Hypothalamus (tissue), 51 donors: ENCODE results near the gene IFNGR1.
"Not testable (repeated sequence)": the region's sequence is repeated elsewhere in the genome, so short reads cannot be mapped to it uniquely, and the experiment has no call there.

Experiments used
- DNase-seq, 51 donors: peaks; one replicate each; lab custom pipeline; 2025; lab: John Stamatoyannopoulos, UW

Gene IFNGR1

DNA sequence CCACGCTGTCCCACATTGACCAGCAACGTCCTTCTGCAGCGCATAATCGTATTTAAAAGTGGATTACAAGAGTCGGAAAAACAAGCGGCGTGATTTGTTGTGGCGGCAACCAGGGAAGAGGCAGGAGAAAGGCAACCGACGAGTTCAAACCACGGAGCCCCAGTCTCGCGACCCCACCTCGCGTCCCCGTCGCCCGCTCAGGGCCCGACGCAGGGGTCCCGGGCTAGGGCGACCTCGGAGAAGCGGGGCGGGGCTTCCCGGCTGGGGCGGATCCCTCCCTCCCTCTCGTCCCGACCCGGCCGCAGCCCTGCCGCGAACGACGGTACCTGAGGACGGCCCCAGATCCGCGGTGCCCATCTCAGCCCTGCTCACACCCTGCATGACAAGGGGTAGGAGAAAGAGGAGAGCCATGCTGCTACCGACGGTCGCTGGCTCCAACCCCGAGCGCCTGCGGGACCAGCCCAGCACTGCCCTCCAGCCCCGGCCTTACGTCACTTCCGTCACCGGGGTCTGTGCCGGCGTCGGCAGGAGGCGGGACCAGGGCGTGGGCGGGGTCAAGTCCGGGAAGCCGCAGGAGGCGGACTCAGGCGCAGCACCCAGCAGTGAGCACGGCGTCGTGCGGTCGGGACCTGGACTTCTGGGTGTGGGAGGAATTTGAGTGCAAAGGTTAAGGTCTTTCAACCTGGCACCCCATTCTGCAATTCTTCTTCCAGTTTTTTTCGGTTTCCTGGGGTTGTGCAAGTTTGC is at the start of gene IFNGR1:
Gene IFNGR1 (minus strand): TSS at position 469 of the 747 bp plus-strand sequence. CDS start 58 bp downstream, at position 411.
- peak; percentile 34 to 98 (median 93) for DNase-seq

DNA sequence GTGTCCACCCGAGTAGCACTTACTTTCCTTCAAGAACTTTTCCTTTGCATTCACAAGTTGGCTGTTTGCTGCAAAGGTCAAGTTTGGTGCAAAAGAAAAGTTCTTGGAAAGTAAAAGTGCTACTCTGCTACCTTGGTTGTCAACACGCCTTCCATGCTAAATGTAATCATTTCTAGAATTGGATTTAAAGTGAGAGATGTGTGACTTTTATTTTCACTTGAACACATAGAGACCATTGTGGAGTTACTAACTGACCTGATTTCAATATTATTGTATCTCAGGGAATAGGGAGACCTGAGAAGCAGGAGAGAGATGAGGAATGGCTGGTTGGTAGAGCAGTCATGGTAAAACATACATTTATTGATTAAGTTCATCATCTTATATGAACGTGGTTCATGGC is 49.7 kb upstream of the IFNGR1 start:
- no peak for DNase-seq

DNA sequence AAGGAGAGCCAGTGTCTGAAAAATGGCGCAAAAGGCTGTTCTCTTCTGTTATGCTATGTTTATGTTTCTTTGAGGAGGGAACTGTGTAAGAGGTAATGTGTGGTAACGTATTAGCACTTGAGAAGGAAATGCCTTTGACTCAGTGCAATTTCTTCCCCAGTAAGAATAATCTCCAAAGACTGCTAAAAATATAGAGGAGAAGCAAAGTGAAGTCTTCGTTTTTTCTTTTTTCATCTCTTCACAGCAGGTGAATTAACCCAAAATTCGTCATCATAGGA is 47.1 kb upstream of the IFNGR1 start:
- no peak for DNase-seq

DNA sequence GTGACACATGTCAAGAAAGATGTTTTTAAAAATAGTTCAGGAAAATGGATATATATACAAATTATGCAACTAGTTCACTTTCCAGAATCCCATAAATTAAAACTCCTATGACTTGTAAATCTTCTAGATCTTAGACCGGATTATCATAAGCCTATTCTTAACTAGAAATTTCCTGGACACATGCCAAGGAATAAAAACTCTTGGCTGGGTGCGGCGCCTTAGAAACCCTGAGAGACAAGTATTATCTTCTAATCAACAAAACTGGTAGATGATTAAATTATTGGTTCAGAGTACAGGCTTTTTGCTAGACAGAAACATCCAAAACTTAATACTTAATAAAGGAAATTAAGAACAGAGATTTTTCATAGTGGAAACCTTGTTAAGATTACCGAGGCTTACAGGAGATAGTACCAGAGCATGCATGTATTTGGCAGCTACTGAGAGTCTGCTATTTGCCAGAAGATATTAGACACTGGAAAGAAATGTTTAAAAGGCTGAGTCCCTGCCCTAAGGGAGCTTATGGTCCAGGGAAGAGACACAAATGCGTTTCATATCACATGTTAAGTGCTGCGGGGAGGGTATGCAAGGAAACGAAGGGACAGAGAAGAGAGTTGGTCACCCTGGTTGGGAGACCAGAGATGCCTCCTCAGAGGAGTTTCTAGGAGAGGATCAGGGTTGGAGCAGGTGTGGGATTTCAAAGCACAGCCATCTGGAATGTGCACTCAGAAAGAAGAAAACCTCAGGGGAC is 46.5 kb upstream of the IFNGR1 start:
- DNase-seq = no peak

DNA sequence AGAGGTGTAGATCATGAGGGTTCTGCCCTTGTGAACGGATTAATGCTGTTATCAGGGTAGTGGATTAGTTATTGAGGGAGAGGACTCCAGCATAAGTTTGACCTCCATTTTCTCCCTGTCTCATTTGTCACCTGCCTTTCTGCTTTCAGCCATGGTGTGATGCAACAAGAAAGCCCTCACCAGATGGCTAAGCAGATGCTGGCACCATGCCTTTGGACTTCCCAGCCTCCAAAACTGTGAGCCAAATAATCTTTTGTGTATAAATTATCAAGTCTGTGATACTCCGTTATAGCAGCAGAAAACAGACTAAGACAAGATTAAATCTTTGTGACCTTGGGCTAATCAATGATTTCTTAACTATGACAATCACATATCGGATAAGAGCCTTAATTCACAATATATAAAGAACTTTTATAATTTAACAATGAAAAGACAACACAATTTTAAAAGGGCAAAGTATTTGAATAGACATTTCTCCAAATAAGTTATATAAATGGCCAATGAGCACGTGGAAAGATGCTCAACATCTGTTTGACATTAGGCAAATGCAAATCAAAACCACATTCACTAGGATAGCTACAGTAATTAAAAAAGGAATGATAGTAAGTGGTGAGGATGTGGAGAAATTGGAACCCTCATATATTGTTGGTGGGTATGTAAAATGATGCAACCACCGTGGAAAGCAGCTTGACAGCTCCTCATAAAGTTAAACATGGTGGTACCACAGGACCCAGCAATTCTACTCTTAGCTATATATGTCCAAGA is 45.3 kb upstream of the IFNGR1 start:
- DNase-seq = no peak

DNA sequence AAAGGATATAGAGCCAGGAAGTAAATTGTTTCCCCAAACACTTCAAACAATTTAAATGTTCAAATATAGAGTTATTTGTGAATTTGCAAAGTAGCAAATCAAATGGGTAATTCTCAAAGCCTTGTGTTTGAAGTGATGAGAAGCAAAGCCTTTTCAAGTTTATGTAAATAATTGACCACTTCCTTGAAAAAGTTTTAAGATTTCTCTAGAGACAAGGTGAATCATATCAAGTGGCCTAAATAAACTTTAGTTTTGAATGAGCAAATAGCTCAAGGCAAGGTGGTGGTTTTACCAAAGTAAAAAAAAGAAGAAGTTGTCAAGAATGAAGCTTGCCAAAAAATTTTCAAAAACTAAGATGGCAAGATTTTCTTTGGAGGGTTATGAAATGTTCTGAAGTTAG is 42.6 kb upstream of the IFNGR1 start:
- DNase-seq = no peak

DNA sequence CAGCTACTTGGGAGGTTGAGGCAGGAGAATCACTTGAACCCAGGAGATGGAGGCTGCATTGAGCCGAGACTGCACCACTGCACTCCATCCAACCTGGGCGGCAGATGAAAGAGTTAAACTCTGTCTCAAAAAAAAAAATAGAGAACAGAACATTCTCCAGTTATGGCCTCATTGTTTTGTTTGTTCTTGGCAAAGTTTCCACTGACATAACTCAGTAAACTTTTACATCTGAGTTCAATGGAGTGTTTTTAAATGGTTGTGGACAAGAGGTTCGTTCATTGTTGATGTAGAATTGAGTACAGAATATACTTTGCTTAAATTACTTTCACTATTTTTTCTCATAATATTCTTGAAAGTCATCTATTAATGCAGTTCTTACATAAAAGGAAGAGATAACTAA is 42.2 kb upstream of the IFNGR1 start:
- no peak for DNase-seq

DNA sequence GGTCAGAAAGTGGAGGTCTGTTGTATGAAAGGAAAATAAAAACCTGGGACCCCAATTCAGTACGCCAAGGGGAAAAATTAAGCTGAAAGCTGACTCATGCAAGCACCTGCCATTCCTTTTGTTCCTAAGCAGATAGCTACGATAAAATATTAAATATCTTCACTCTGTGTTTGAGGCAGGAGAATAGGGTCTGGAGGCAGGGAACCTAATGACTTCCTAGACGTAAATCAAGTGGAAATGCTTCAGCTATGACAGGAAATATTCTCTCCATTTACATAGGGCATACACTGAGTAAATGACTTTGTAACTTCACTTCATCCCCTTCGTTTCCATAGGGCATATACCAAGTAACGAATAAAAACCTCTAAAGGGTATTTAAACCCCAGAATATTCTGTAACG is 41.0 kb upstream of the IFNGR1 start:
- no peak for DNase-seq

DNA sequence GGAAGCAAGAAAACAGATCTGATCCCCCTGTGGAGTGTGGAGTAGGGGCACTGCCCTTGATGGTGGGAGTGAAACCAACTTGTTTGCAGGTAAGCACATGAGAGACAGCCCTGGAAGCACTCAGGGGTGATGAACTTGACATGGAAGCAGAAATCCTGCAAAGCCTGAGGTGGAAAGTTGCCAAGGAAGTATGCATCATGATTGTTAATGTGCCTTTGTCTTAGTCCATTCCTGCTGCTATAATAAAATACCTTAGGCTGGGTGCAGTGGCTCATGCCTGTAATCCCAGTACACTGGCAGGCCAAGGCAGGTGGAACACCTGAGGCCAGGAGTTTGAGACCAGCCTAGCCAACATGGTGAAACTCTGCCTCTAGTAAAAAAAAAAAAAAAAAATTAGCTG is 40.2 kb upstream of the IFNGR1 start:
- DNase-seq = no peak

DNA sequence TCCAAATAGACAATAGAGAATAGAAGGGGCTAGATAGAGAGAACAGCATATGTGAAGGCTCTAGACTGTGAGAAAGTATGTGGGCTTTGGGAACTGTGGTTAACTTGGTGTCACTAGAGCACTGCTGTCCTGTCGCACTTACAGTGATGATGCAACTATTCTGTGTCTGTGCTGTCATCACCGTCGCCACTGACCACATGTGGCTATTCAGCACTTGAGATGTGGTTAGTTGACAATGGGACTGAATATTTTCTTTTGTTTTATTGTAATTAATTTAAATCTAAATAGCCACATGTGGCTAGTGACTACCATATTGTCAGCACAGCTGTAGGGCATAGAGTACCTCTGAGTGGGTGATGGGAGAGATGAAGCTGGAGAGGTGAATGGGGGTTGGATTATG is 39.0 kb upstream of the IFNGR1 start:
- no peak for DNase-seq

DNA sequence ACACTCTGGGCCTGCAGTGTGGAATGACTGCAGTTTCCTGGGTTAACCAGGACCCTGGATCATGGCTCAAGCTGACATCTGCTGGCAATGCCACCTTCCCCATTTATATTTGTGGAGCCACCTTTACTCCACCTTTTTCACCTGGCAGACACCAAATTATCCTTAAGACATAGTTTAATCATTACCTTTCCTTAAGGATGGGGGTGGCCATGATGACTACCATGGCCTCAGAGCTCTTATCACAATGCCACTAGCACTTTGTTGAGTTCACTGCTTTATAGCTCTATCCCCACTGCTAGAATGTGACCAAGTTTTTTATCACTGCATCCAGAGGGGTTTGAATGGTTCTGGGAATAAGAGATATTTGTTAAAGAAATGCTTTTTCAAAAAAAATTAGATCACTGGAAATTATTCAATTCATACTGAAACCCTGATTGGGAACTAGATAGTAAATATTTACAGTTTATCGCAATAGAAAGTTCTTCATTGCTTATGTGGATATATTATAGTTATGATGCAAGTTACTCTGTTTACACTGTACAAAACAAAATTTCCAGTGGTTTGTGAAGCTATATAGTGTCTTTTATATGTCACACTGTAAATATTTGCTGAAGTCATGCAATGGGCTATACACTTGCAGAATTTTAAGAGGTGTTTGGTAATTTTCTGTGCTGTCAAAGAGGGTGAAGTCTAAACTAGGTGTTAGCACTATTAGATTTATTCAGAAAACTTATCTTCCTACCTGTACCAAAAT is 37.3 kb upstream of the IFNGR1 start:
- DNase-seq = no peak

DNA sequence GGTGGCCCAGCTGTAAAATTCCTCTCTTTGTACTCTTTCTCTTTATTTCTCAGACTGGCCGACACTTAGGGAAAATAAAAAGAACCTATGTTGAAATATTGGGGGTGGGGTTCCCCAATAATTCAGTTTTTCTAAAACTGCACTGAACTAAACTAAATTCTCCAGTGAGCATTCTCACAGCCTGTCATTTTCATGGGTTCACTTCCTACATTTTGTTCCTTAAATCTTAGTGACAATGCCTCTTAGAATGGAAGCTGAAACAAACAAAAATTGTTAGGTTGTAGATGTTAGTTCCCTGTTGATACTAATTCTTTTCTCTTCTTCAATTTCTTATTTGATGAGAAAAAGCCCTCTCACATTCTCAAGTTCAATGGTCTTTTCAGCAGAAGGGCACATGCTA is 35.8 kb upstream of the IFNGR1 start:
- DNase-seq = no peak

DNA sequence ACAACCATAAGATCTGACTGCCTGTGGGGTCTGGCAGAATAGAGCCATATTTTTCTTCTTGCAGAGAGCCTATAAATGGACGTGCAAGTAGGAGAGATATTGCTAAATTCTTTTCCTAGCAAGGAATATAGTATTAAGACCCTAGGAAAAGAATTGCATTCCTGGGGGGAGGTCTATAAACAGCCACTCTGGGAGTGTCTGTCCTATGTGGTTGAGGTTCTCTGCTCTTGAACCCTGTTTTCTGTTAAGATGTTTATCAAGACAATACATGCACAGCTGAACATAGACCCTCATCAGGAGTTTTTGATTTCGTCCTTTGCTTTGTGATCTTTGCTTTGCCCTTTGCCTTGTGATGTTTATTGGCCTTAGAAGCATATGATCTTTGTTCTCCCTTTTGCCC is 35.2 kb upstream of the IFNGR1 start:
- not testable (repeated sequence) for DNase-seq

DNA sequence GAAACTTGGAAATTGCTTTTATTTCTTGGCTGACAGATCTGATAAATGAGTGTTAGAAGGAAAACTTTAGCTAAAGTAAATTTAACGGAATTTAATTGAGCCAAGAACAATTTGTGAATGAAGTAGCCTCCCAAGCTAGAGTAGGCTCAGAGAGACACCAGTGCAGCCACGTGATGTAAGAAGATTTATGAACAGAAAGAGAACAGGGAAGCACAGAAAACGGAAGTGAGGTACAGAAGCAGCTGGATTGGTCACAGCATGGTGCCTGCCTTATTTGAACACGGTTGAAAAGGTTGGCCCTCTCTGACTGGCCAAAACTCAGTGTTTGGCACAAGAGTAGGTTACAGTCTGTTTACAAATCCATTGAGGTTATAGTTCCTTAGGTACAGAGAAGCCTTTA is 29.5 kb upstream of the IFNGR1 start:
- no peak for DNase-seq

DNA sequence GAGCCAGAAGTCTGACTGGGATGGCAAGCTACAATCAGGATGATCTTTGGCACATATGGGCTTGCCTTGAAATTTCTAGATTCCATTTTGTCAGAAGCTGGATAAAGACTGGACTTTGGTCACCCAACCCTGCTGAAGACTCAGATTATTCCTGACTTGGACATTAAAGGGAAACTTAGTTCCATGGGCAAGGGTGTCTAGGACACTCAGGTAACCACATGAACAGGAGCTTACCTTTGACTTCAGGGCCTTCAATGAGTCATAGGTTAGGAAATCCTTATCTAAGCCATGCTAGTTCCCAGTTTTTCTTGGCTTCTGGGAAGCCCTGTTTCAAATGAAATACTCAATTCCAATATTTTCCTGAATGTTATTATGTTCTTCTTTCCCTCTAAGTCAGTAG is 28.5 kb upstream of the IFNGR1 start:
- no peak for DNase-seq

DNA sequence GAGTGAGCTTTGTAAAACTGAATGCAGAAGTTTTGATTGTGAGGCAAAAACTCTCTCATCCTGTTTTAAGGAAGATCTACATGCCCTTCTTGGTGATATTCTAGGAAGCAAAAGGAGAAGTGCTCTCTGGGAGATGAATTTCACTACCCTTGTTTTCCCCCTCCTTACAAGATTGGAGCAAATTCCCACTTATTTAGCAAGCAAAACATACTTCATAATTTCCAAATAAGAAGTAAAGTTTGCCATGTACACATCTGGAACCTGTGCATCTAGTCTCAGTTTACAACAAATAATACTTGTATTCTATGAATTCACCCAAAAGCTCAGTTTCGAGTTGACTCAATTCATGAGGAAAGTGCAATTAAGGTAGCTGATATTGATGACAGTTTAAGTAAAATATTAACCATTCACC is 27.6 kb upstream of the IFNGR1 start:
- DNase-seq = no peak

DNA sequence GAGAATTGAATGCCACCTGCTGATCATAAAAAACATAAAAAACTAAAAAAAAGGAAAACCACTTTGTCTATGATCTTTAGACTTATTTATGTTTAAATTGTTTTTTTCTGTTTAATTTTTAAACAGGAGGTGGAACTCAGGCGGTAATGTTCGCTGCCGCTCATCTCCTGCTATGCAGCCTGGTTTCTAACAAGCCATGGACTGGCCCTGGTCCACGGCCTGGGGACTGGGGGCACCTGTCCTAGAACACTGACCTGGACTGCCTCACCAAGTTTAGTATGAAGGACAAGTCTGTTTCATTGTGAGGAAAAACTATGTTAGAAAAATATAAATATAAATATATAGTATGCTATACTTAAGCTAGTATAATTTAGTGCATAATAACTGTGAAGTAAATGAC is 27.0 kb upstream of the IFNGR1 start:
- no peak for DNase-seq

DNA sequence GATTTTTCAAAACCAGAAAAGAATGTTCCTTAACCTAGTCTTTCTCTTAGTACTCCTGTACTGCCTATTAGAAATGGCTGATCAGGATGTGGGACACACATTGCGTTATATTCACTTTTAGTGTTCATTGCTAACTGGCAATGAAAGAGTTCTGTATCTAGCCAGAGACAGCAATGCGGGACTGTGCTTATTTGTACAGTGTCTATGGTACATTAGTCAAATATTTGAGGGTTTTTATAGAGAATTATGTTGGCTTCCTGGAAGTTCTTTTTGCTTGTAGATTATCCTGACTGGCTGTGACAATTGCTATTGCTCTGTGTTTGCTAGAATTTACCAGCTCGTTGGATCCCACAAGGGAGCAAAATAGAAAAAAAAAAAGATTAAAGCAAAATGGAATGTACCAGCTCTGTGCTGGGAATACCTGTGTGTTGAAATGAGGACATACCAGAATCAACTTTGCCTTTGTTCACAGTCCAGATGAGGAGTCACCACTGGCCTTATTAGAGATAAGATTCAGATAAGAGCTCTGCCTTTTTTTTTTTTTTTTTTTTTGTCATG is 22.4 kb upstream of the IFNGR1 start:
- no peak for DNase-seq

DNA sequence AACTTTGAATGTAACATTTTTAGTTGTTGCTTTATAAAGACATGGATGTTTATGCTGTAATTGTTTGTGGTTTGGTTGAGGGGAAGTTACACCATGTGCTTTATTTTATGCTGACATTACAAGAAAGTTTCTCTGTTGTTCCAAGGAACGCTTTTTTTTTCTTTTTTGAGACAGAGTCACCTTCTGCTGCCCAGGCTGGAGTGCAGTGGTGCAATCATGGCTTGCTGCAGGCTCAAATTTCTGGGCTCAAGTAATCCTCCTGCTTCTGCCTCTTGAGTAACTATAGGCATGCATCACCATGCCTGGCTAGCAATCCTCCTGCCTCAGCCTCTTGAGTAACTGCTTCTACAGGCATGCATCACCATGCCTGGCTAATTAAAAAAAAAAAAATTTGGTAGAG is 21.0 kb upstream of the IFNGR1 start:
- peak in 2 of 51 donors; percentile 8 to 9 for DNase-seq

DNA sequence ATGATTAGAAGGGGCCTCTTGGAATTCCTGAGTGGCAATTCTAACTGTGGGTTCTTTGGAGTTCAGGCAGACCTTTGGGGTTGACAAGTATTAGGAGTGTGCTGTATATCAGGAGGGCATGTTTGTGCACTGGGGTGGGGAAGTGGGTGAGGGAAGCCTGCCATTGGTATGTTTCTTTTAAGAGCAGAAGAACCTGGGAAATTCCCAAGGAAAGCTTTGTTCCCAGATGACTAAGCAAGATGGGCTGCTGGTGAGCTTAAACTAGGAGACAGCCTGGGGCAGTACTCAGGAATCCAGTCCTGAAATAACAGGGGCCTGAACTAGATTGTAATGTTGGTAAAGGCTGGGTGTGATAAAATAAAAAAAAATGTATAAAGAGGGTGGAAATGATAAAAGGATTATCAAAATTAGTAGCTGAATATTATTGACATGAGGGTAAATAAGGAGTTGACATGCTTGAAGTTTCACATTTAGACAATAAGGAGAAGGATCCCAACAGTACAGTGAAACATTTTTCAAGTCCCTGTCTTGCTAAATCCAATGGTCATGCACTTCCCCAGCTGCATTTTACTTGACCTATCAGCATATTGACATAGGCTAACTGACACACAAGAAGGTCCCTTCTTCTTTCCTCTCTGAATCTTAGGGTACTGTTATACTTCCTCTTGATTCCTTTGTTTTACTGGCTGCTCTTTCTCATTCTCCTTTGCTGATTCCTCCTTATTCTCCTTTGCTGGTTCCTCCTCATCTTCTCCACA is 18.4 kb upstream of the IFNGR1 start:
- DNase-seq = no peak
